Central memory CD8-positive, alpha-beta T cell (primary cell): ENCODE data around the gene CD300H.

Experiments
- ATAC-seq: fragments of 150-1000 bp; cut with Tn5 transposase; replicated peaks from 2 replicates; pipeline ENCODE4 v1.10.0; 2022; ENCODE audit warnings: mild to moderate bottlenecking, moderate FRiP score, moderate number of reproducible peaks; ENCODE audit not compliant: poor library complexity, severe bottlenecking; ENCODE audit errors: extremely low read depth
- DNase-seq, 2 donors: peaks; one replicate each; pipeline ENCODE4 v3.0.0; 2021; ENCODE audit warnings: low spot score in 2 of 2
- H3K27ac Mint-ChIP-seq: one replicate; pipeline ENCODE4 v1.8.0; 2022; ENCODE audit warnings: low read depth, mild to moderate bottlenecking, moderate library complexity, mixed read lengths
- H3K27me3 Mint-ChIP-seq: one replicate; pipeline ENCODE4 v1.8.0; 2022; ENCODE audit warnings: mixed read lengths
- H3K36me3 Mint-ChIP-seq: one replicate; pipeline ENCODE4 v1.8.0; 2022; ENCODE audit warnings: mild to moderate bottlenecking, moderate library complexity, mixed read lengths; ENCODE audit not compliant: insufficient read depth
- H3K4me1 Mint-ChIP-seq: one replicate; pipeline ENCODE4 v1.8.0; 2022; ENCODE audit warnings: mixed read lengths
- H3K4me3 Mint-ChIP-seq: one replicate; pipeline ENCODE4 v1.8.0; 2022; ENCODE audit warnings: mild to moderate bottlenecking, moderate library complexity, mixed read lengths
- H3K9me3 Mint-ChIP-seq: one replicate; pipeline ENCODE4 v1.8.0; 2022; ENCODE audit warnings: mixed read lengths

Gene CD300H

DNA sequence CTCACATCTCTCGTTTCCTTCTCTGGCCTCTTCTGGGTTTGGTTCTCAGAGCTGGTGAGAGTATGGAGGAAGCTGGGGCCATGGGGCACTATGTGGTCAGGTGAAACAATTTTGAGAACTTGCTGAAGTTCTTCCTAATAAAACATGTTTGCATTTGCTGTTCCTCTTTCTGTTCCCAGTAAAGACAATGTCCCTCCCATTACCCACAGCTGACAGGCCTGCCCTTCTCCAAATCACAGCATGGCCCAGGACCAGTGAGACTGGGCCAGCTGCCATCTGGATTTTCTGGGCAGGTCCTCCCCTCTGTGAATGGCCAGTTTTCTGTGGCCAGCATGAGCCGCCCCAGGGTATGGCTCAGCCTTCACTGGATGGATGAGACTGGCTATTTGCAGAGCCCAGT is at the start of gene CD300H:
CD300H (minus strand) TSS at position 113 of the 400 bp plus-strand sequence.
- Mint-ChIP-seq H3K27me3 (peaks cover 54% of the 10 kb centered on the region), H3K4me1 (no peaks in the 10 kb centered on the region), H3K27ac (no peak within 1 kb of the TSS), H3K9me3 (no peaks in the 10 kb centered on the region), H3K4me3 (no peak within 1 kb of the TSS), H3K36me3 (no peaks in the 10 kb centered on the region)
- ATAC-seq (no peak), DNase-seq (no peak)

DNA sequence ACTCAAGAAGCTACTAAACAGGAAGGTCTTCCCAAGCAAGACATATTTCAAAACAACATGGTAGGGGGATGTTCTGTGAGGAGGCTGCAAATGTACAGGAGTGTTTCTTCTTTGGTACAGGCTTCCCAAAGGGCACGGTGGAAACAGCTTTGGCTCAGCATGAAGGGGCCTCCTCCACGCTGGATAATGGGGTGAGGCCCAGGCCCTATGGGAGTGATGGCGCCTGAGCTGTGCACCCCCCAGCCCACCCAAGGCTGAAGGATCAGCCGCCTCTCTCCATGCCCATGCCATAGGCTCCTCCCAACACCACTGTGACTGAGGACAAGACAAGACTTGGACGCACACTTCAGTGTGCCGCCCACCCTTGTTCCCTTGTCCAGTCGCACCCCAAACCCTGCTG is 49.4 kb upstream of the CD300H start:
- no peak for ATAC-seq
- Mint-ChIP-seq H3K27me3 (peaks cover 59% of the 10 kb centered on the region), H3K4me3 (no peak overlapping the region), H3K9me3 (no peaks in the 10 kb centered on the region), H3K27ac (no peak overlapping the region), H3K36me3 (no peaks in the 10 kb centered on the region), H3K4me1 (no peaks in the 10 kb centered on the region)
- DNase-seq: no peak

DNA sequence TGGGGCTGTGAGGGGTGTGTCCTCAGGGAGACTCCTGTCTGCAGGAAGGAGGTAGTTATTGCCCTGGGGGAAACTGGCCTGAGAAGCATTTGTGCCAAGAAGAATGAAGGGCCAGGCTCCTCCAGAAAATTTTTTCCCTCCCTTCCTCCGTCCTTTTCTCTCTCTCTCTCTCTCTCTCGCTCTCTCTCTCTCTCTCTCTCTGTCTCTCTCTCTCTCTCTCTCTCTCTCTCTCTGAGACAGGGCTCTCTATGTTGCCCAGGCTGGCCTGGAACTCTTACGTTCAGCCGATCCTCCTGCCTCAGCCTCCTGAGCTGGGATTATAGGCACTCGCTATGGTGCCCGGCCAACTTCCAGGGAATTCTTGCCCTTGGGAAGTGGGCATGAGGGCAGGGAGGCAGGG is 44.7 kb upstream of the CD300H start:
- H3K36me3 Mint-ChIP-seq: no peaks in the 10 kb centered on the region
- ATAC-seq (no peak), DNase-seq (no peak)
- peaks cover 33% of the 10 kb centered on the region for H3K27me3 Mint-ChIP-seq
- no peak overlapping the region for H3K4me3 Mint-ChIP-seq
- H3K4me1 Mint-ChIP-seq: no peaks in the 10 kb centered on the region
- H3K27ac Mint-ChIP-seq: no peak overlapping the region
- H3K9me3 Mint-ChIP-seq: no peaks in the 10 kb centered on the region

DNA sequence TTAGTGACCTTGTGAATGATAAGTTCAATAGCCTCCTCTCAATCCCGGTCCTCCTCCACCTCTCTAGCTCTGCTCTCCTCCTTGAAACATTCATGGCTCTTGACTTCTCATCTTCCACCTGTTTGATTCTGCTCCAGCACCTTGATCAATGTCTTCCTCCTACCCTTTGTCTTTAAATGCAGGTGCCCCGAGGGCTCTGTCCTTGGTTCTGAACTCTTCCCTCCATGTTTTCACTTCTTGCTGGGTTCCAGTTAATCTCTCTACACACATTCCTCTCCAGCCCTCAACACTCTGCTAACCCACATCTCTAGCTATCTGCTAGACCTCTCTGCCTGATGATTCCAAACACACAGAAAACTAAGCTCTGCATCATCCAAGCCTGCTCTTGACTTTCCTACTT is 42.8 kb upstream of the CD300H start:
- ATAC-seq: no peak
- Mint-ChIP-seq H3K9me3 (no peaks in the 10 kb centered on the region), H3K4me3 (no peak overlapping the region), H3K27me3 (peaks cover 29% of the 10 kb centered on the region), H3K27ac (no peak overlapping the region), H3K4me1 (no peaks in the 10 kb centered on the region), H3K36me3 (no peaks in the 10 kb centered on the region)
- DNase-seq: no peak

GRCh38 chr17:74608511-74608910 is 41.2 kb upstream of the CD300H start:
- H3K9me3 Mint-ChIP-seq: no peaks in the 10 kb centered on the region
- ATAC-seq (no peak), DNase-seq (no peak)
- no peaks in the 10 kb centered on the region for H3K4me1 Mint-ChIP-seq
- no peak overlapping the region for H3K27ac Mint-ChIP-seq
- no peak overlapping the region for H3K4me3 Mint-ChIP-seq
- peaks cover 29% of the 10 kb centered on the region for H3K27me3 Mint-ChIP-seq
- no peaks in the 10 kb centered on the region for H3K36me3 Mint-ChIP-seq

- no peak overlapping the region for H3K4me3 Mint-ChIP-seq
- no peaks in the 10 kb centered on the region for H3K36me3 Mint-ChIP-seq
- no peak overlapping the region for H3K27ac Mint-ChIP-seq
- DNase-seq (no peak), ATAC-seq (no peak)
- no peaks in the 10 kb centered on the region for H3K4me1 Mint-ChIP-seq
- H3K9me3 Mint-ChIP-seq: no peaks in the 10 kb centered on the region
- H3K27me3 Mint-ChIP-seq: peaks cover 42% of the 10 kb centered on the region
Measured at GRCh38 chr17:74607221-74607620, 39.9 kb upstream of the CD300H start.

- no peak for ATAC-seq
- H3K4me3 Mint-ChIP-seq: no peak overlapping the region
- H3K27me3 Mint-ChIP-seq: peaks cover 54% of the 10 kb centered on the region
- H3K36me3 Mint-ChIP-seq: no peaks in the 10 kb centered on the region
- H3K9me3 Mint-ChIP-seq: no peaks in the 10 kb centered on the region
- H3K27ac Mint-ChIP-seq: no peak overlapping the region
- DNase-seq: no peak
- no peaks in the 10 kb centered on the region for H3K4me1 Mint-ChIP-seq
Measured at GRCh38 chr17:74606050-74606449, 38.7 kb upstream of the CD300H start.

DNA sequence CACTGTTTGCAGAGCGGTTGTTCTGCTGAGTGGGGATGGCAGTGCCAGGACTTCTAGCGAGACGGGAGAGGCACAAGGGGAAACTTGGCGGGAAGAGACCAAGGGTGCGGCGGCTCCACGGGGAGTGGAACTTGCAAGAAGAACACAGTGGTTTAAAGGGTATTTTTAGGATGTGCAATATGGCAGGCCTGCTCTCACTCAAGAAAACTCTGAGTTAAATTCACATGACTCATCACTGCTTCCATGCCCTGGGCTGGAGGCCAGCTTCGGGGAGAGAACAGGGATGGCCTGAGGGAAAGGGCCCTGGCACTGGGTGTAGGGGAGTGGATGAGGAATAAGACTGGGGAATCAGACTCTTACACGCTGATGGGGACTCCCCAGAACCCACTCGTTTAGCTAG is 38.1 kb upstream of the CD300H start:
- peaks cover 61% of the 10 kb centered on the region for H3K27me3 Mint-ChIP-seq
- no peak for DNase-seq

DNA sequence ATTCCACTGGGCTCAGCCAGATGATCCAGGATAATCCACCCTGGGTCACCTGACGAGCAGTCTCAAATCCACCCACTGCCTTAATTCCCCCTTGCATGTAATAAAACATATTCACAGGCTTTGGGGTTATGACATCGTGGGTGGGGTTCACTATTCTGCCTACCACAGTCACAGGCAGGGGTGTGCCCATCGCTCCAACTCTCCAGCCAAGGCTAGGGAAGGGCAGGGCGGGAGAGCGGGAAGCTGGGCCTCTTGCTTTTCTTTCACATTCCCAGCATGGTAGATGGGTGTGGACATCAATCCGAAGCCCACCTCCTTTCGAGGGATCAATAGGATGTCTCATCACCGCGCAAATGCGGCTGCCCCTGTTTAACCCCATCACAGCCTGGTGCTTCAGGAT is 37.5 kb upstream of the CD300H start:
- peaks cover 67% of the 10 kb centered on the region for H3K27me3 Mint-ChIP-seq
- no peaks in the 10 kb centered on the region for H3K36me3 Mint-ChIP-seq
- H3K9me3 Mint-ChIP-seq: no peaks in the 10 kb centered on the region
- H3K4me3 Mint-ChIP-seq: no peak overlapping the region
- H3K27ac Mint-ChIP-seq: no peak overlapping the region
- ATAC-seq (no peak), DNase-seq (no peak)
- H3K4me1 Mint-ChIP-seq: no peaks in the 10 kb centered on the region

More for the DNA sequence above, 38.1 kb upstream of the CD300H start:
- Mint-ChIP-seq H3K9me3 (no peaks in the 10 kb centered on the region), H3K4me1 (no peaks in the 10 kb centered on the region), H3K4me3 (no peak overlapping the region), H3K27ac (no peak overlapping the region), H3K36me3 (no peaks in the 10 kb centered on the region)
- no peak for ATAC-seq

DNA sequence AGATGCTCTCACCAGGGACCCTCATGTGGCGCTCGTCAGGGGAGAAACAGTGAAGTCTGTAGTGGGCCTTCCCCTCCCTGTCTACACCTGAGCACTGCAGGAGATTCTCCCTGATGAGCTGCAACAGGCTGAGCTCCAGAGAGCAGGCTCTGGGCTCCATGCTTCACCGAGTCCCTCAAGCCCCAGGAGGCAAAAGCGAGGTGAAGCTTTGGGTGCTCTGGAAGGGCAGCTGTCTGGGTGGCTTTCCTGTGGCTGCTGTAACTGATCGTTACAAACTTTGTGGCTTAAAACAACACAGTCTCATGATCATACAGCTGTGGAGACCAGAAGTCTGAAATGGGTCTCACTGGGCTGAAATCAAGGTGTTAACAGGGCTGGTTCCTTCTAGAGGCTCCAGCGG is 36.9 kb upstream of the CD300H start:
- peaks cover 72% of the 10 kb centered on the region for H3K27me3 Mint-ChIP-seq
- DNase-seq (no peak), ATAC-seq (no peak)
- H3K4me1 Mint-ChIP-seq: no peaks in the 10 kb centered on the region
- H3K4me3 Mint-ChIP-seq: no peak overlapping the region
- H3K27ac Mint-ChIP-seq: no peak overlapping the region
- H3K36me3 Mint-ChIP-seq: no peaks in the 10 kb centered on the region
- no peaks in the 10 kb centered on the region for H3K9me3 Mint-ChIP-seq

DNA sequence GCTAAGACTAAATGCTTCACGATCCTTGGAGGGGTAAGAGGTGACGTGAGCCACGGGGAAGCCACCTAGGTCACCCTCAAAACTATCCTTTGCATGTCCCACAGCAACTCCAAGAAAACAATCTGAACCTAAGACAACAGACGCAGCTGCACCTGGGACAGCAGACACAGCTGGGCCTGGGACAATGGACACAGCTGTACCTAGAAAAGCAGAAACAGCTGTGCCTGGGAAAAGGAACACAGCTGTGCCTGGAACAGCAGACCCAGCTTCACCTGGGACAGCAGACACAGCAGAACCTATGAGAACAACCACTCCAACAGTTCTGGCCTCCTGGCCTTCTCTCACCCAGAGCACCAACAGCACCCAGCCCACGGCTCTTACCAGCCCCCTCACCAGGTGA is 36.4 kb upstream of the CD300H start:
- H3K4me1 Mint-ChIP-seq: no peaks in the 10 kb centered on the region
- no peak overlapping the region for H3K27ac Mint-ChIP-seq
- no peak overlapping the region for H3K4me3 Mint-ChIP-seq
- ATAC-seq (no peak), DNase-seq (no peak)
- no peaks in the 10 kb centered on the region for H3K9me3 Mint-ChIP-seq
- peaks cover 77% of the 10 kb centered on the region for H3K27me3 Mint-ChIP-seq
- no peaks in the 10 kb centered on the region for H3K36me3 Mint-ChIP-seq

- ATAC-seq (no peak), DNase-seq (no peak)
- H3K27ac Mint-ChIP-seq: no peak overlapping the region
- H3K4me1 Mint-ChIP-seq: no peaks in the 10 kb centered on the region
- no peaks in the 10 kb centered on the region for H3K36me3 Mint-ChIP-seq
- peaks cover 83% of the 10 kb centered on the region for H3K27me3 Mint-ChIP-seq
- H3K4me3 Mint-ChIP-seq: no peak overlapping the region
- H3K9me3 Mint-ChIP-seq: no peaks in the 10 kb centered on the region
Measured at GRCh38 chr17:74603037-74603635, 35.8 kb upstream of the CD300H start.

DNA sequence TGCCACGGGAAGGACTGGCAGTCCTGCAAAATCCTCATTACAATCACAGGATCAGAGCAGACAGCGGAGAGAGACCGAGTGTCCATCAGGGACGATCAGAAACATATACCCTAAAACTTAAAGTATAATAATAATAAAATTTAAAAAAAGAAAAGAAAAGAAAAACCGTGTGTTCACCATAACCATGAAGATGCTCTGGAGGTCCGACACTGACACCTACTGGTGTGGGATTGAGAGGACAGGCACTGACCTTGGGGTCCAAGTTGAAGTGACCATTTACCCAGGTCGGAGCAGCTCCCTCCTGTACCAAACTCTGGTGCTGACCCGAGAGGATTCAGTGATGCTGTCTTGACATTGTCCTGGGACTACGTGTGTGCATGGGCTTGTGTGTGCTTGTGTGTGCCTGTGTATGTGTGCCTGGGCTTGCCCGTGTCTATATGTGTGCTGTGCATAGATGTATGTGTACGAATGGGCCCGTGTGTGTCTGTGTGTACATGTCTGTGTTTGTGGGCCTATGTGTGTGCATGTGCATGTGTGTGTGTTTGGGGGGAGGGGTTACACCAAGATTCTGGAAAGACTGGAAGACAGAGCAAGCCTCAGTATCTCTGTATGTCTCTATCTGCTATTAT is 34.7 kb upstream of the CD300H start:
- H3K27me3 Mint-ChIP-seq: peaks cover 82% of the 10 kb centered on the region
- no peaks in the 10 kb centered on the region for H3K9me3 Mint-ChIP-seq
- no peak for DNase-seq
- no peak overlapping the region for H3K4me3 Mint-ChIP-seq
- no peaks in the 10 kb centered on the region for H3K36me3 Mint-ChIP-seq
- H3K27ac Mint-ChIP-seq: no peak overlapping the region
- no peaks in the 10 kb centered on the region for H3K4me1 Mint-ChIP-seq
- ATAC-seq: no peak
